GM23338 (cell line): ENCODE results near the gene SRGAP1.

Experiments used
- CREB1 ChIP-seq: fragments of 250-450 bp; sonication (Bioruptor Pico); IDR thresholded peaks from 2 replicates; pipeline ENCODE4 v1.5.0; 2020; ENCODE audit warnings: low read depth, mild to moderate bottlenecking, moderate library complexity
- EZH2 ChIP-seq: fragments of 200-600 bp; sonication (generic); IDR thresholded peaks from one replicate; pipeline ENCODE4 v1.8.0; 2017; ENCODE audit warnings: antibody characterized with exemption, mild to moderate bottlenecking, low read depth; ENCODE audit not compliant: unreplicated experiment
- EZH2phosphoT487 ChIP-seq: fragments of 200-600 bp; sonication (generic); IDR thresholded peaks from one replicate; pipeline ENCODE4 v1.8.1; 2018; ENCODE audit warnings: antibody characterized with exemption; ENCODE audit not compliant: unreplicated experiment
- JUNB ChIP-seq: IDR thresholded peaks from one replicate; pipeline ENCODE4 v1.6.1; 2016; ENCODE audit warnings: antibody characterized with exemption; ENCODE audit not compliant: unreplicated experiment
- NANOG ChIP-seq: IDR thresholded peaks from 2 replicates; pipeline ENCODE4 v1.6.1; 2016; ENCODE audit warnings: antibody characterized with exemption, borderline replicate concordance
- POLR2AphosphoS5 ChIP-seq: IDR thresholded peaks from 2 replicates; pipeline ENCODE4 v1.6.1; 2016; ENCODE audit warnings: antibody characterized with exemption, low read depth
- ZNF114 ChIP-seq: fragments of 250-450 bp; sonication (Bioruptor Pico); IDR thresholded peaks from 2 replicates; pipeline ENCODE4 v1.5.0; 2020; ENCODE audit warnings: mild to moderate bottlenecking, moderate library complexity
- ZNF331 ChIP-seq: fragments of 250-450 bp; sonication (Bioruptor Pico); IDR thresholded peaks from 2 replicates; pipeline ENCODE4 v1.5.0; 2020; ENCODE audit warnings: low read depth, mild to moderate bottlenecking, moderate library complexity
- TF ChIP-seq, protein P1 (sequence below), 2 experiments: fragments of 200-600 bp in 1 of 2; sonication (generic) in 1 of 2; conservative IDR thresholded peaks; 2 replicates each; pipeline versions ENCODE4 v1.5.1 to v1.6.1; 2016 to 2017; ENCODE audit warnings: antibody characterized with exemption in 2 of 2, low read depth in 2 of 2, mild to moderate bottlenecking in 2 of 2, moderate library complexity in 1 of 2
- TF ChIP-seq, protein P2 (sequence below): IDR thresholded peaks from one replicate; pipeline ENCODE4 v1.6.1; 2018; ENCODE audit warnings: antibody characterized with exemption; ENCODE audit not compliant: unreplicated experiment
- TF ChIP-seq, protein P3 (sequence below): IDR thresholded peaks from 2 replicates; pipeline ENCODE4 v1.6.1; 2016; ENCODE audit warnings: antibody characterized with exemption
- TF ChIP-seq, protein P4 (sequence below): fragments of 250-450 bp; sonication (Bioruptor Pico); IDR thresholded peaks from 2 replicates; pipeline ENCODE4 v1.5.0; 2020; ENCODE audit warnings: mild to moderate bottlenecking, moderate library complexity

DNA sequence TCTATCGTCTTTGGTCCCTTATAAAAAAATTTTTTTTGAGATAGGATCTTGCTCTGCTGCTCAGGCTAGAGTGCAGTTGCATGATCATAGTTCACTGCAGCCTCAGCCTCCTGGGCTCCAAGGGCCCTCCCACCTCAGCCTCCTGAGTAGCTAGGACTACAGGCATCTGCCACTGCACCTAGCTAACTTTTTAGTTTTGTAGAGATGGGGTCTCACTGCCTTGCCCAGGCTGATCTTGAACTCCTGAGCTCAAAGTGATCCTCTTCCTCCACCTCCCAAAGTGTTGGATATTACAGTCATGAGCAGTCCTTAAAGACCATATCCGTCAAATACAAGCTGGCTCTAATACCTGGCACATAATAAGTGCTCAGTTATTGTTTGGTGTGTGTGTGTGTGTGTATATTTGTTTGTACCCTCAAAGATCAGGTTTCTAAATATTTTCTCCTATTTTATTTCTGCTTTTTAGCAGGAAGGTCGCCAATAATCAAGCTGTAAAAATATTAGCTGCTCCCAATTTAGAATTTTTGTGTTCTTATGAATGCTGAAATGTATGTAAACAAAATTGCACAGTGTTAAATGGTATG, 30.5 kb downstream of the SRGAP1 start:
- TF ChIP-seq, protein P1, sequence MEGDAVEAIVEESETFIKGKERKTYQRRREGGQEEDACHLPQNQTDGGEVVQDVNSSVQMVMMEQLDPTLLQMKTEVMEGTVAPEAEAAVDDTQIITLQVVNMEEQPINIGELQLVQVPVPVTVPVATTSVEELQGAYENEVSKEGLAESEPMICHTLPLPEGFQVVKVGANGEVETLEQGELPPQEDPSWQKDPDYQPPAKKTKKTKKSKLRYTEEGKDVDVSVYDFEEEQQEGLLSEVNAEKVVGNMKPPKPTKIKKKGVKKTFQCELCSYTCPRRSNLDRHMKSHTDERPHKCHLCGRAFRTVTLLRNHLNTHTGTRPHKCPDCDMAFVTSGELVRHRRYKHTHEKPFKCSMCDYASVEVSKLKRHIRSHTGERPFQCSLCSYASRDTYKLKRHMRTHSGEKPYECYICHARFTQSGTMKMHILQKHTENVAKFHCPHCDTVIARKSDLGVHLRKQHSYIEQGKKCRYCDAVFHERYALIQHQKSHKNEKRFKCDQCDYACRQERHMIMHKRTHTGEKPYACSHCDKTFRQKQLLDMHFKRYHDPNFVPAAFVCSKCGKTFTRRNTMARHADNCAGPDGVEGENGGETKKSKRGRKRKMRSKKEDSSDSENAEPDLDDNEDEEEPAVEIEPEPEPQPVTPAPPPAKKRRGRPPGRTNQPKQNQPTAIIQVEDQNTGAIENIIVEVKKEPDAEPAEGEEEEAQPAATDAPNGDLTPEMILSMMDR (conservative IDR thresholded peaks at IDR 0.05; ENCODE audit: low read depth in 2 of 2) = no peak
- TF ChIP-seq EZH2 = no peak
- no peak for TF ChIP-seq POLR2AphosphoS5
- no peak for TF ChIP-seq EZH2phosphoT487
- no peak for TF ChIP-seq JUNB
- no peak for TF ChIP-seq ZNF114 (CRISPR knock-in tag)
- no peak for TF ChIP-seq NANOG
- TF ChIP-seq, protein P2, sequence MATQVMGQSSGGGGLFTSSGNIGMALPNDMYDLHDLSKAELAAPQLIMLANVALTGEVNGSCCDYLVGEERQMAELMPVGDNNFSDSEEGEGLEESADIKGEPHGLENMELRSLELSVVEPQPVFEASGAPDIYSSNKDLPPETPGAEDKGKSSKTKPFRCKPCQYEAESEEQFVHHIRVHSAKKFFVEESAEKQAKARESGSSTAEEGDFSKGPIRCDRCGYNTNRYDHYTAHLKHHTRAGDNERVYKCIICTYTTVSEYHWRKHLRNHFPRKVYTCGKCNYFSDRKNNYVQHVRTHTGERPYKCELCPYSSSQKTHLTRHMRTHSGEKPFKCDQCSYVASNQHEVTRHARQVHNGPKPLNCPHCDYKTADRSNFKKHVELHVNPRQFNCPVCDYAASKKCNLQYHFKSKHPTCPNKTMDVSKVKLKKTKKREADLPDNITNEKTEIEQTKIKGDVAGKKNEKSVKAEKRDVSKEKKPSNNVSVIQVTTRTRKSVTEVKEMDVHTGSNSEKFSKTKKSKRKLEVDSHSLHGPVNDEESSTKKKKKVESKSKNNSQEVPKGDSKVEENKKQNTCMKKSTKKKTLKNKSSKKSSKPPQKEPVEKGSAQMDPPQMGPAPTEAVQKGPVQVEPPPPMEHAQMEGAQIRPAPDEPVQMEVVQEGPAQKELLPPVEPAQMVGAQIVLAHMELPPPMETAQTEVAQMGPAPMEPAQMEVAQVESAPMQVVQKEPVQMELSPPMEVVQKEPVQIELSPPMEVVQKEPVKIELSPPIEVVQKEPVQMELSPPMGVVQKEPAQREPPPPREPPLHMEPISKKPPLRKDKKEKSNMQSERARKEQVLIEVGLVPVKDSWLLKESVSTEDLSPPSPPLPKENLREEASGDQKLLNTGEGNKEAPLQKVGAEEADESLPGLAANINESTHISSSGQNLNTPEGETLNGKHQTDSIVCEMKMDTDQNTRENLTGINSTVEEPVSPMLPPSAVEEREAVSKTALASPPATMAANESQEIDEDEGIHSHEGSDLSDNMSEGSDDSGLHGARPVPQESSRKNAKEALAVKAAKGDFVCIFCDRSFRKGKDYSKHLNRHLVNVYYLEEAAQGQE = no peak
- TF ChIP-seq, protein P3, sequence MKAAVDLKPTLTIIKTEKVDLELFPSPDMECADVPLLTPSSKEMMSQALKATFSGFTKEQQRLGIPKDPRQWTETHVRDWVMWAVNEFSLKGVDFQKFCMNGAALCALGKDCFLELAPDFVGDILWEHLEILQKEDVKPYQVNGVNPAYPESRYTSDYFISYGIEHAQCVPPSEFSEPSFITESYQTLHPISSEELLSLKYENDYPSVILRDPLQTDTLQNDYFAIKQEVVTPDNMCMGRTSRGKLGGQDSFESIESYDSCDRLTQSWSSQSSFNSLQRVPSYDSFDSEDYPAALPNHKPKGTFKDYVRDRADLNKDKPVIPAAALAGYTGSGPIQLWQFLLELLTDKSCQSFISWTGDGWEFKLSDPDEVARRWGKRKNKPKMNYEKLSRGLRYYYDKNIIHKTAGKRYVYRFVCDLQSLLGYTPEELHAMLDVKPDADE = no peak
- no peak for TF ChIP-seq CREB1 (CRISPR knock-in tag)
- TF ChIP-seq, protein P4, sequence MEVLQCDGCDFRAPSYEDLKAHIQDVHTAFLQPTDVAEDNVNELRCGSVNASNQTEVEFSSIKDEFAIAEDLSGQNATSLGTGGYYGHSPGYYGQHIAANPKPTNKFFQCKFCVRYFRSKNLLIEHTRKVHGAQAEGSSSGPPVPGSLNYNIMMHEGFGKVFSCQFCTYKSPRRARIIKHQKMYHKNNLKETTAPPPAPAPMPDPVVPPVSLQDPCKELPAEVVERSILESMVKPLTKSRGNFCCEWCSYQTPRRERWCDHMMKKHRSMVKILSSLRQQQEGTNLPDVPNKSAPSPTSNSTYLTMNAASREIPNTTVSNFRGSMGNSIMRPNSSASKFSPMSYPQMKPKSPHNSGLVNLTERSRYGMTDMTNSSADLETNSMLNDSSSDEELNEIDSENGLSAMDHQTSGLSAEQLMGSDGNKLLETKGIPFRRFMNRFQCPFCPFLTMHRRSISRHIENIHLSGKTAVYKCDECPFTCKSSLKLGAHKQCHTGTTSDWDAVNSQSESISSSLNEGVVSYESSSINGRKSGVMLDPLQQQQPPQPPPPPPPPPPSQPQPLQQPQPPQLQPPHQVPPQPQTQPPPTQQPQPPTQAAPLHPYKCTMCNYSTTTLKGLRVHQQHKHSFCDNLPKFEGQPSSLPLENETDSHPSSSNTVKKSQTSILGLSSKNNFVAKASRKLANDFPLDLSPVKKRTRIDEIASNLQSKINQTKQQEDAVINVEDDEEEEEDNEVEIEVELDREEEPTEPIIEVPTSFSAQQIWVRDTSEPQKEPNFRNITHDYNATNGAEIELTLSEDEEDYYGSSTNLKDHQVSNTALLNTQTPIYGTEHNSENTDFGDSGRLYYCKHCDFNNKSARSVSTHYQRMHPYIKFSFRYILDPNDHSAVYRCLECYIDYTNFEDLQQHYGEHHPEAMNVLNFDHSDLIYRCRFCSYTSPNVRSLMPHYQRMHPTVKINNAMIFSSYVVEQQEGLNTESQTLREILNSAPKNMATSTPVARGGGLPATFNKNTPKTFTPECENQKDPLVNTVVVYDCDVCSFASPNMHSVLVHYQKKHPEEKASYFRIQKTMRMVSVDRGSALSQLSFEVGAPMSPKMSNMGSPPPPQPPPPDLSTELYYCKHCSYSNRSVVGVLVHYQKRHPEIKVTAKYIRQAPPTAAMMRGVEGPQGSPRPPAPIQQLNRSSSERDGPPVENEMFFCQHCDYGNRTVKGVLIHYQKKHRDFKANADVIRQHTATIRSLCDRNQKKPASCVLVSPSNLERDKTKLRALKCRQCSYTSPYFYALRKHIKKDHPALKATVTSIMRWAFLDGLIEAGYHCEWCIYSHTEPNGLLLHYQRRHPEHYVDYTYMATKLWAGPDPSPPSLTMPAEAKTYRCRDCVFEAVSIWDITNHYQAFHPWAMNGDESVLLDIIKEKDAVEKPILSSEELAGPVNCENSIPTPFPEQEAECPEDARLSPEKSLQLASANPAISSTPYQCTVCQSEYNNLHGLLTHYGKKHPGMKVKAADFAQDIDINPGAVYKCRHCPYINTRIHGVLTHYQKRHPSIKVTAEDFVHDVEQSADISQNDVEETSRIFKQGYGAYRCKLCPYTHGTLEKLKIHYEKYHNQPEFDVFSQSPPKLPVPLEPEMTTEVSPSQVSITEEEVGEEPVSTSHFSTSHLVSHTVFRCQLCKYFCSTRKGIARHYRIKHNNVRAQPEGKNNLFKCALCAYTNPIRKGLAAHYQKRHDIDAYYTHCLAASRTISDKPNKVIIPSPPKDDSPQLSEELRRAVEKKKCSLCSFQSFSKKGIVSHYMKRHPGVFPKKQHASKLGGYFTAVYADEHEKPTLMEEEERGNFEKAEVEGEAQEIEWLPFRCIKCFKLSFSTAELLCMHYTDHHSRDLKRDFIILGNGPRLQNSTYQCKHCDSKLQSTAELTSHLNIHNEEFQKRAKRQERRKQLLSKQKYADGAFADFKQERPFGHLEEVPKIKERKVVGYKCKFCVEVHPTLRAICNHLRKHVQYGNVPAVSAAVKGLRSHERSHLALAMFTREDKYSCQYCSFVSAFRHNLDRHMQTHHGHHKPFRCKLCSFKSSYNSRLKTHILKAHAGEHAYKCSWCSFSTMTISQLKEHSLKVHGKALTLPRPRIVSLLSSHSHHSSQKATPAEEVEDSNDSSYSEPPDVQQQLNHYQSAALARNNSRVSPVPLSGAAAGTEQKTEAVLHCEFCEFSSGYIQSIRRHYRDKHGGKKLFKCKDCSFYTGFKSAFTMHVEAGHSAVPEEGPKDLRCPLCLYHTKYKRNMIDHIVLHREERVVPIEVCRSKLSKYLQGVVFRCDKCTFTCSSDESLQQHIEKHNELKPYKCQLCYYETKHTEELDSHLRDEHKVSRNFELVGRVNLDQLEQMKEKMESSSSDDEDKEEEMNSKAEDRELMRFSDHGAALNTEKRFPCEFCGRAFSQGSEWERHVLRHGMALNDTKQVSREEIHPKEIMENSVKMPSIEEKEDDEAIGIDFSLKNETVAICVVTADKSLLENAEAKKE (CRISPR knock-in tag) = no peak
- TF ChIP-seq ZNF331 = no peak
